ENCODE results near the gene NLN. TPM values are rescaled to one million over a fixed set of nuclear protein-coding genes. Genes with fewer than 3 reads are reported as not detected.

Gene NLN
- total and polyA plus RNA-seq, 9 of the 15 experiments (the other 6 are each of a cell fraction or from before 2014, with no cell fraction given), result 6.9 to 45.2 (median 28.8) TPM

GRCh38 chr5:65835191-65835590, 113.2 kb downstream of the NLN start (continued):
- TF ChIP-seq RREB1 (CRISPR knock-in tag; IDR thresholded peaks at IDR 0.05), result no peak
- TF ChIP-seq FOXA3 (CRISPR knock-in tag; conservative IDR thresholded peaks at IDR 0.05 in 1 of 2, IDR thresholded peaks at IDR 0.05 in 1 of 2), result peak in 1 of 2 experiments; percentile 97; a peak in 2 of 4 replicates
- 0 out of 2 replicates have a peak, but pooled peaks have one; percentile 39 for TF ChIP-seq HES1 (IDR thresholded peaks at IDR 0.05; ENCODE audit: low read depth)
- TF ChIP-seq TCF3 (CRISPR knock-in tag; IDR thresholded peaks at IDR 0.05), result peak; percentile 25; the same call in 1 of the 2 replicates
- TF ChIP-seq ZNF184 (CRISPR knock-in tag; IDR thresholded peaks at IDR 0.05), result no peak
- no peak for TF ChIP-seq SMAD2 (IDR thresholded peaks at IDR 0.05; ENCODE audit: low read depth, low read length)
- TF ChIP-seq ZNF398 (CRISPR knock-in tag; IDR thresholded peaks at IDR 0.05), result no peak
- no peak for TF ChIP-seq ZNF695 (CRISPR knock-in tag; IDR thresholded peaks at IDR 0.05)
- TF ChIP-seq SOX6 (IDR thresholded peaks at IDR 0.05), result peak; percentile 92
